HG02973 (cell line): ENCODE data around the gene CACNG6.
"Not testable (repeated sequence)": the region's sequence is repeated elsewhere in the genome, so short reads cannot be mapped to it uniquely, and the experiment has no call there.

ENCODE experiments used
- ATAC-seq: cut with Tn5 transposase; IDR thresholded peaks from one replicate; pipeline ENCODE4 v1.9.1; 2021; ENCODE audit warnings: moderate library complexity; ENCODE audit not compliant: unreplicated experiment

CACNG6 gene

DNA sequence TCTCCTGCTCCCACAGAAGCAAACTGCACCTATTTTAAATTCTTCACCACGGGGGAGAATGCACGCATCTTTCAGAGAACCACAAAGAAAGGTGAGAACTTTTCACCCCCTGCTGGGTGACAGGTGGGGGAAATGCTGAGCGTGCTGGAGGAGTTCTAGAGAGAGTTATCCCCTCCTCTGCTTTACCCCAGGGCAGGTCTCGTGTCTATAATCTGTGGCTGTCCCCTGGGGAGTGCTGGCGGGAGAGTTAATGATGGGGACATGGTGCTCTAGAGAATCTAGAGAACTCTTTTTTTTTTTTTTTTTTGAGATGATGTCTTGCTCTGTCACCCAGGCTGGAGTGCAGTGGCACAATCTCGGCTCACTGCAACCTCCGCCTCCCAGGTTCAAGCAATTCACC is 6.8 kb downstream of the CACNG6 start:
- no peak for ATAC-seq

DNA sequence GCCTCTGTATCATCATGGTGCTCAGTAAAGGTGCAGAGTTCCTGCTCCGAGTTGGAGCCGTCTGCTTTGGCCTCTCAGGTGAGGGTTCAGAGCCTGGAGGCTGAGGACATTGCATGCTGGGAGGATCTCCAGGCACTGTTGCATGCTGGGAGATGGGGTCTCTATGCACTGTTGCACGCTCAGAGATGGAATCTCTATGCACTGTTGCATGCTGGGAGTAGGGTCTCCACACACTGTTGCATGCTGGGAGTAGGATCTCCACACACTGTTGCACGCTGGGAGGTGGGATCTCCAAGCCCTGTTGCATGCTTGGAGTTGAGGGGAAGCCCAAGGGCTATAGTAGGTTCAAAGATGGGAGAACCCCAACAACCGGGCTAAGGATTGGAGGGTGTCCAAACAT is 8.3 kb downstream of the CACNG6 start:
- ATAC-seq, result no peak

DNA sequence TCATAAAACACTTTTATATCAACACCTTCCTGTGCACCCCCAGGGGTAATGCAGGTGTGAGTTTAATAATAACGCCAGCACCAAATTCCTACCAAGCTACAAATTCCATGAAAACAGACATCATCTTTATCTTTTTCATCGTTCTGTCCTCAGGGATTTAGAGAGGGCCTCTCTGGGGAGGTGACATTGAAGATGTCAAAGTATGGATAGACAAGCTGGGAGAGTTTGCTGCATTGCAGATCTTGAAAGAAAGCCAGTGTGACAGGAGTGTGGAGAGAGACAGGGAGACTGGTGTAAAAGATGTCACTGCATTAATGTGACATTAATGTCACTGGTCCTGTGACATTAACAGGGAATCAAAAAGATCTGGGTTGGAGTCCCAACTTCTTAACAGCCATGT is 10.1 kb downstream of the CACNG6 start:
- no peak for ATAC-seq

DNA sequence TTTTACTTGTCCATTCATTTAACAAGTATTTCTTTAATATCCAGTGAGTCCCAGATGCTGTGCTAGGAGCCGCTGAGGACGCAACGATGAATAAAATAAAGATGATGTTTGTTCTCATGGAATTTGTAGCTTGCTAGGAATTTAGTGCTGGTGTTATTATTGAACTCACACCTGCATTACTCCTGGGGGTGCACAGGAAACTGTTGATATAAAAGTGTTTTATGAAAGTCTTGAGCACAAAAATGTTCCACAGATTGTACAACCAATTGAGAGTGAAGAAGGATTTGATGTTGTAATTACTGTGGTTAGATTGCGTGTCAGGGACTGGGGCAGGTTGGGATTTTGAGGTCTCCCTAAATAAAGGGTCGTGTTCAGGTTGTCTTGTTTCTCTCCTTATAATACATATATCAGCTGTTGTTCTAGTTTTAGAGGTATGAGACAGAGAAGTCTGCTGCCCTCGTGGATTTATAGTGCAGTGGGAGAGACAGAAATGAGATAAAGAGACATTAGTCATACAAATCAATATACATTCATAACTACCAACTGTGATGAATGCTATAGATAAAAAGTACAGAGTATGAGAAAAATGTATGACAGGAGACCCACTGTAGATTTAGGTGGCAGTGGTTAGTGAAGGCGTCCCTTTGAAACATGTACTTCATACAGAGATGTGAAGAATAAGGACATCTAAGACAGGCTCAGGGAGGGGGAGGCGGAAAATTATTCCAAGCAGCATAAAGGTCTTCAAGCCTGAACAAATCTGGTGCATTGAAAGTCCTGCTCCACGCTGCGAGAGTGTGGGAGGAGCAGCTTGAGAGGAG is 11.3 kb downstream of the CACNG6 start:
- no peak for ATAC-seq

DNA sequence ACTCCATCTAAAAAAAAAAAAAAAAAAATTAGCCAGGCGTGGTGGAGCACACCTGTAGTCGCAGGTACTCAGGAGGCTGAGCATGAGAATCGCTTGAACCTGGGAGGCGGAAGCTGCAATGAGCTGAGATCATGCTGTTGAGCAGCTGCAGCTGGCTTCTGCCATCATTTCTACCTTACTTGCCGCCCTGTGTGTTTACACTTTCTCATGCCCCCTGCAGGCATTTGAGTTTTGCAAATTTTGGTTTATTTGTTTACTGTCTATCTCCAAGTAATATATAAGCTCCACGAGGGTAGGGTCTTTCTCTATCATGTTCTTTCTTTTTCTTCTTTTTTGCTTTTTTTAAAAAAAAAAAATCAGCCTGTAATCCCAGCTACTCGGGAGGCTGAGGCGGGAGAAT is 18.0 kb downstream of the CACNG6 start:
- no peak for ATAC-seq

DNA sequence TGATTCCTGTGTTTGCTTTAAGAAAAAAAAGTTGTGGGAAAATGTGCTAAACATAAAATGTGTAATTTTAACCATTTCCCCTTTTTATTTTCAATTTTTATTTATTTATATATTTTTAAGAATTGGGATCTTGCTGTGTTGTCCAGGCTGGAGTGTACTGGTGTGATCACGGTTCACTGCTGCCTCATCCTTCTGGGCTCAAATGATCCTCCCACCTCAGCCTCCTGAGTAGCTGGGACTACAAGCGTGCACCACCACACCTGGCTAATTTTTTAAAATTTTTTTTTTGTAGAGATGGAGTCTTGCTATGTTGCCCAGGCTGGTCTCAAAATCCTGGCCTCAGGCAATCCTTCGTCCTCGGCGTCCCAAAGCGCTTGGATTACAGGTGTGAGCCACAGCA is 19.0 kb downstream of the CACNG6 start:
- ATAC-seq, result no peak

- ATAC-seq, result no peak
Observed at GRCh38 chr19:54011507-54012211, 20.2 kb downstream of the CACNG6 start.

DNA sequence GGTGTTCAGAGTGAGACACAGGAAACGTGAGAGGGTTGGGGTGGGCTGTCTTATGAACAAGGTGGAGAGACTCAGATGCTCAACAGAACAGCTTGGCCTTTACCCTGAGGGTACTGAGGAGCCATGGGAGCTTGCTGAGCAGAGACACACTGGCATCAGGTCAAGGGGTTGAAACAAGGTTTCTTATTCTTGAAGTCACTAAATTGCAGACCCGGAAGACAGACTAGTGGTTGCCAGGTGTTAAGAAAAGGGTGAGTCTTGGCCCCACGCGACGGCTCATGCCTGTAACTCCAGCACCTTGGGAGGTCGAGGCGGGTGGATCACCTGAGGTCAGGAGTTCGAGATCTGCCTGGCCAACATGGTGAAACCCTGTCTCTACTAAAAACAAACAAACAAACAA is 22.4 kb downstream of the CACNG6 start:
- ATAC-seq, result no peak

DNA sequence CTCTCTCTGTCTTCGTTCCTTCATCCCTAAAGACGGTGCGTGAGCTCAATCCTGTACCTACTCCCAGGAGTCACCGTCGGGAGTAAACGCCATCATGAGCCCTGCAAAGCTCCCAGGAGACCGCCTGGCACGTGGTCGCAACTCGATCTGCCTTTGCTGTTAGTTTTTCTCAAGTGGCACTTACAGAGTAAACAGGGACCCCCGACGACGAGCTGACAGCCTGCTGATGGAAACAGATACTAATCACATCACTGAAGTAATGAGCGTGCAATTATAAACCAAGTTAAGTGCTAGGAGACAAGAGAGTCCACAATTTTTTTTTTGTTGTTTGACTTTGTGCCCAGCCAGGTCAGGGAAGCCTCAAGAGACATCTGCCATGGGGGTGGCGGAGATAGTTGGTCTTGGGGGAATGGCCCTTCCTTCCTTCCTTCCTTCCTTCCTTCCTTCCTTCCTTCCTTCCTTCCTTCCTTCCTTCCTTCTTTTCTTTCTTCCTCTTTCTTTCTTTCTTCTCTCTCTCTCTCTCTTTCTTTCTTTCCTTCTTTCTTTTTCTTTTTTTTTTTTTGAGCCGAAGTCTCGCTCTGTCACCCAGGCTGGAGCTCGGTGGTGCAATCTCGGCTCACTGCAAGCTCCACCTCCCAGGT is 23.6 kb downstream of the CACNG6 start:
- no peak for ATAC-seq

DNA sequence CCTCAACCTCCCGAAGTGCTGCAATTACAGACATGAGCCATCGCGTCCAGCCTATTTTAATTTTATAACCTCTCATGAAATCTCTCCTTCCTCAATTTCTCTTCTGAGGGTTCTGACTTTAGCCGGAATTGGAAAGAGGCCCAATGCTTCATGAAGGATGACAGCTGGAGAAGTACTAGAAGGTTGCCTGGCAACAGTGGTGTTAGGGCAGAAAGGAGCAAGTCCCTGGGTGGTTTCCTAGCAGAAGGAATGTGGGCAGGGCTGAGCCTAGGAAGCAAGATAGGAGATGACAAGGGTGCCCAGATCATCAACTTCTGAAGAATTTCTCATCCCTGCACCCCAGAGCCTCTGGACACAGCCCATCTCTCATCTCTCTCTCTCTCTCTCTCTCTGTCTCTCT is 25.8 kb downstream of the CACNG6 start:
- no peak for ATAC-seq

- no peak for ATAC-seq
Observed at GRCh38 chr19:54021363-54021762, 29.9 kb downstream of the CACNG6 start.

- ATAC-seq, result no peak
Observed at GRCh38 chr19:54021932-54022331, 30.5 kb downstream of the CACNG6 start.

- no peak for ATAC-seq
Observed at GRCh38 chr19:54023191-54023590, 31.8 kb downstream of the CACNG6 start.

DNA sequence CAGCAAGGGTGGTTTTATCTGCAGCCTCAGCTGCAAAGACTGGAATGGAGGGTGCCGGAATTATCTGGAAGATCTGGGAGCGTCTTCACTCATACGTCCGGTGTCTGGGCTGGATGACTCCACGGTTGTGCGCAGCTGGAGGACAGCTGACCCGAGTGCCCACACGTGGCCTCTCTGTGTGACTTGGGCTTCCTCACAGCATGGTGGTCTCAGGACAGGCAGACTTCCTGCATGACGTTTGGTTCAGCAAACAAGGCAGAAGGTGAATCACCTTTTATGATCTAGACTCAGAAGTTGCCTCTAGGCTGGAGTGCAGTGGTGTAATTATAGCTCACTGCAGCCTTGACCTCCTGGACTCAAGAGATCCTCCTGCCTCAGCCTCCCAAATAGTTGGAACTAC is 33.2 kb downstream of the CACNG6 start:
- no peak for ATAC-seq

- no peak for ATAC-seq
Observed at GRCh38 chr19:54026656-54027055, 35.2 kb downstream of the CACNG6 start.

DNA sequence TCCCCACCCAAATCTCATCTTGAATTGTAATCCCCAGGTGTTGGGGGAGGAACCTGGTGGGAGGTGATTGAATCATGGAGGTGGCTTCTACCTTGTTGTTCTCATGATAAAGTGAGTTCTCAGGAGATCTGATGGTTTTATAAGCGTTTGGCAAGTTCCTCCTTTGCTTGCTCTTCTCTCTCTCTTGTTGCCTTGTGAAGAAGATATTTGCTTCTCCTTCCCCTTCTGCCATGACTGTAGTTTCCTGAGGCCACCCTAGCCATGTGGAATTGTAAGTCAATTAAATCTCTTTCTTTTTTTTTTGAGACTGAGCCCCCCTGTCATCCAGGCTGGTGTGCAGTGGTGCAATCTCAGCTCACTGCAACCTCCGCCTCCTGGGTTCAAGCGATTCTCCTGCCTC is 37.9 kb downstream of the CACNG6 start:
- ATAC-seq, result no peak

GRCh38 chr19:54029930-54030490 is 38.6 kb downstream of the CACNG6 start:
- no peak for ATAC-seq

- ATAC-seq, result no peak
Observed at GRCh38 chr19:54030895-54031586, 39.6 kb downstream of the CACNG6 start.

DNA sequence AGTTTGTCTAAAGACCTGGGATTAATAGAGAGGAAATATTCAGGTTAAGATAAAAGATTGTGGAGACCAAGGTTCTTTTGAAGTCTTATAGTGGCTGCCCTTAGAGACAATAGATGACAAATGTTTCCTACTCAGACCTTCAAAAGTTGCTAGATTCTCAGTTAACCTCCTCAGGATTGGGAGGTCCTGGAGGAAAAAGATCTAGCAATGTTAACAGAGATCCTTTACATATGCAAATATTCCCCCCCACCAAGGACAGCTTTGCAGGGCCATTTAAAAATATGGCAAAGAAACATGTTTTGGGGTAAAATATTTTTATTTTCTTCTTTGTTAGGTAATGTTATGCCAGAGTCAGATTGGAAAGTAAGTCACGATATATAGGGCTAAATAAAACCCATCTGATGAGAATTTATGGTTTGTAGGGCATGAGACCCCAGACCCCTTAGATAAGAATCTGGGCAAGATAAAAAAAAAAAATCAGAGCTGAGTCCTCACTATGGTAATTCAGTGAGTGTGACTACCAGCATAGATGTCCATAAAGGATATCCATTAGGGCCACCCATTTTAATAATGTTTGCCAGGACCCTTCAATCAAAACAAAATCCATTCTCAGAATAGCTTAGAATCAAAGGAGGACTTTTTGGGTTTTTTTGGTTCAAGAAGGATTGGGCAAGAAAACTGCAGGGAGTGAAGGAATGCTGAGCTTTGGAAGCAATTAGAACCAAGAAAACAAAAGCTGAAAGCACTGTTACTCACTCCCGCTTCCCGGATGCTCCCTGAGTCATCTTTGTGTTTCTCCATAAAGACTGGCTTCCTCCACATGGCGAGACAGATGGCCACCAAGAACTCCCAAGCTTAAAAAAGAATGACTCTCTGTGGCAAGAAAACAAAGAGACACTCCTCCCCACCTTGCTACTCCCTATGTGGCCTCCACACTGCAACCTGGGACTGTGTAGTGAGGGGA is 44.1 kb downstream of the CACNG6 start:
- no peak for ATAC-seq

DNA sequence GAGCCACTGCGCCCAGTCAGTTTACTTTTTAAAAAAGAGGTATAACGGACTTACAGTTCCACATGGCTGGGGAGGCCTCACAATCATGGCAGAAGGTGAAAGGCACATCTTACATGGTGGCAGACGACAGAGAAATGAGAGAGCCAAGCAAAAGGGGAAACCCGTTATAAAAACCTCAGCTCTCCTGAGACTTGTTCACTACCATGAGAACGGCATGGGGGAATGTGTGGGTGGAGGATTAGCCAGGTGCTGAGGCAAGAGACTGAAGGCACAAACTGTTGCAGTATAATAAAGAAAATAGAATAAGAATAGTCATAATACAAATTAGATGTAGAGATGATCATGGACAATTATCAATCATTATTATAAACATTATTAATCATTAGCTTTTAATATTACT is 45.1 kb downstream of the CACNG6 start:
- not testable (repeated sequence) for ATAC-seq
